Measurements from ENCODE around the gene MACROD2.

The MACROD2 gene

GRCh38 chr20:14493408-14493807 is 498.1 kb downstream of the MACROD2 start:
- H3K4me3 ChIP-seq (ENCODE audit: low read depth, low read length), result no peak overlapping the region
- no peak for TF ChIP-seq CTCF (IDR thresholded peaks at IDR 0.05; ENCODE audit: borderline replicate concordance, insufficient read depth, low read depth, low read length)

- no peak overlapping the region for H3K4me3 ChIP-seq (ENCODE audit: low read depth, low read length)
- no peak for TF ChIP-seq CTCF (IDR thresholded peaks at IDR 0.05; ENCODE audit: borderline replicate concordance, insufficient read depth, low read depth, low read length)
Observed at GRCh38 chr20:14494355-14494754, 499.0 kb downstream of the MACROD2 start.

DNA sequence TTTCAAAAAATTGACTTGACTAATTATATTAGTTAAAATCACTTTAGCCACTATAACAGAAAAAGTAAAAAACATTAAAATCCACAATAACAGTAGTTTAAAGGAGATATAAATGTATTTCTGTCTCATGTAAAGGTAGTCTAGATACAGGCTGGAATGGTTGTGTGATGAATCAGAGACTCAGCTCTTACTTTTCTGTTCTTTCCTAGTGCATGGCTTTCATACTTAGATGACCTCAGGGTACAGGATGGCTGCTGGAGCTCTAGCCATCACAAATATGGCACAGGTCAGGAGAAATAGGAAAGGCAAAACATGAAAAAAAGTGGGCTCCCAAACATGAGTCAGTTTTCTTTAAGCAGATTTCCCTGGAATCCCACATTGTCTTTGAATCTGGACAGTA is 499.8 kb downstream of the MACROD2 start:
- no peak for TF ChIP-seq CTCF (IDR thresholded peaks at IDR 0.05; ENCODE audit: borderline replicate concordance, insufficient read depth, low read depth, low read length)
- no peak overlapping the region for H3K4me3 ChIP-seq (ENCODE audit: low read depth, low read length)

- H3K4me3 ChIP-seq (ENCODE audit: low read depth, low read length), result no peak overlapping the region
- TF ChIP-seq CTCF (IDR thresholded peaks at IDR 0.05; ENCODE audit: borderline replicate concordance, insufficient read depth, low read depth, low read length), result no peak
Observed at GRCh38 chr20:14497004-14497403, 501.7 kb downstream of the MACROD2 start.

DNA sequence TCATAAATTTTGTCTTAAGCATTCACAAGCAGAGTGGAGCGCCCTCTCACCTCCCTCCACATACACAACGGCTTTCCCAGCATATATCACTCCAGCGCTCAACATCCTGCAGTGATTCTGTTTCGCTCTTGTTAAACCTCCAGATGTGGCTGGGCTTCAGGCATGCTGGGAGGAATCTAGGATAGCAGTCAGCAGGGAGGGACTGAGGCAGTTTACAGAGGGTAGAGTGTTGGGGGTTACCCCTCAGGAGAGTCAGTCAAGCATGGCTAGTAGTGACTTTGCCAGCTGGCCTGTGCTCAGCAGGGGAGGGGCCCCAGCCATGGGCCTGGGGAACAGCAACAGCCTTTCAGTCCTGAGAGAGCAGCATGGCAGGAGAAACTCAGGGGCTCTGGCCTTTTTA is 503.5 kb downstream of the MACROD2 start:
- H3K4me3 ChIP-seq (ENCODE audit: low read depth, low read length), result no peak overlapping the region
- TF ChIP-seq CTCF (IDR thresholded peaks at IDR 0.05; ENCODE audit: borderline replicate concordance, insufficient read depth, low read depth, low read length), result no peak

GRCh38 chr20:14505476-14505875 is 510.2 kb downstream of the MACROD2 start:
- no peak for TF ChIP-seq CTCF (IDR thresholded peaks at IDR 0.05; ENCODE audit: borderline replicate concordance, insufficient read depth, low read depth, low read length)
- H3K4me3 ChIP-seq (ENCODE audit: low read depth, low read length), result no peak overlapping the region

DNA sequence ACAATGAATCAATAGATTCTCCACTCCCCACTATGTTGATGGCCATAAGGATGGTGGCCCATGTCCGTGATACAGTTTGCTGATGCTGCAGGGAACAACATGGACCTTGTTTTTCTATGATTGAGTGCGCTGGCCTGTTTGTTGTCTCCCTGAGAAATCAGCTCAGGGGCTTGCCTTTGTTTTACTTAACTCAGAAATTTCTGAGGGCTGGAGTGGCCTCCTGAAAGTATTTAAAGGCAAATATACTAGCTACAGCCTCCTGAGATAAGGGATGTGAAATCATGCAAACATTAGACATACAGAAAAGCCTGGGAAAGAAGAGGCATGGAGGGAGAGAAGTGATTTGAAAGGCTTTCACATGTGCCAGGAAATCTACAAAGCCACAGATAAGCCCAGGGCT is 512.4 kb downstream of the MACROD2 start:
- H3K4me3 ChIP-seq (ENCODE audit: low read depth, low read length), result no peak overlapping the region
- TF ChIP-seq CTCF (IDR thresholded peaks at IDR 0.05; ENCODE audit: borderline replicate concordance, insufficient read depth, low read depth, low read length), result no peak

Data from GM12875 (cell line).